ENCODE data around the gene PLPPR1.

PLPPR1 gene

GRCh38 chr9:101050650-101051049, 22.1 kb downstream of the PLPPR1 start:
- DNase-seq = no peak

- DNase-seq = no peak
Measured at GRCh38 chr9:101054657-101055056, 26.1 kb downstream of the PLPPR1 start.

GRCh38 chr9:101055516-101055915, 27.0 kb downstream of the PLPPR1 start:
- no peak for DNase-seq

GRCh38 chr9:101062686-101063085, 34.2 kb downstream of the PLPPR1 start:
- no peak for DNase-seq

- no peak for DNase-seq
Measured at GRCh38 chr9:101063192-101063591, 34.7 kb downstream of the PLPPR1 start.

GRCh38 chr9:101064206-101064605, 35.7 kb downstream of the PLPPR1 start:
- no peak for DNase-seq

- DNase-seq = no peak
Measured at GRCh38 chr9:101065930-101066329, 37.4 kb downstream of the PLPPR1 start.

- DNase-seq = no peak
Measured at GRCh38 chr9:101068696-101069095, 40.2 kb downstream of the PLPPR1 start.

- DNase-seq = no peak
Measured at GRCh38 chr9:101072259-101072658, 43.7 kb downstream of the PLPPR1 start.

GRCh38 chr9:101073122-101073521, 44.6 kb downstream of the PLPPR1 start:
- DNase-seq = no peak

GRCh38 chr9:101081641-101082040, 53.1 kb downstream of the PLPPR1 start:
- no peak for DNase-seq

- no peak for DNase-seq
Measured at GRCh38 chr9:101083448-101084202, 55.1 kb downstream of the PLPPR1 start.

- DNase-seq = no peak
Measured at GRCh38 chr9:101087426-101087825, 58.9 kb downstream of the PLPPR1 start.

- no peak for DNase-seq
Measured at GRCh38 chr9:101092922-101093321, 64.4 kb downstream of the PLPPR1 start.

GRCh38 chr9:101093620-101094019, 65.1 kb downstream of the PLPPR1 start:
- DNase-seq = no peak

- no peak for DNase-seq
Measured at GRCh38 chr9:101094686-101095085, 66.2 kb downstream of the PLPPR1 start.

- no peak for DNase-seq
Measured at GRCh38 chr9:101097210-101097609, 68.7 kb downstream of the PLPPR1 start.

GRCh38 chr9:101098392-101098791, 69.9 kb downstream of the PLPPR1 start:
- DNase-seq = no peak

GRCh38 chr9:101114317-101114716, 85.8 kb downstream of the PLPPR1 start:
- DNase-seq = no peak

GRCh38 chr9:101115102-101115501, 86.6 kb downstream of the PLPPR1 start:
- DNase-seq = no peak

- no peak for DNase-seq
Measured at GRCh38 chr9:101117161-101117560, 88.6 kb downstream of the PLPPR1 start.

GRCh38 chr9:101119206-101119819, 90.8 kb downstream of the PLPPR1 start:
- DNase-seq = peak; percentile 31

GRCh38 chr9:101121836-101122399, 93.4 kb downstream of the PLPPR1 start:
- DNase-seq = no peak

- no peak for DNase-seq
Measured at GRCh38 chr9:101126556-101126955, 98.0 kb downstream of the PLPPR1 start.

All from left hindlimb (tissue), 1 donor.